Activated CD8-positive, alpha-beta memory T cell treated with anti-CD3 and anti-CD28 coated beads for 1 hour (primary cell): ENCODE data around the gene CDH5.
"Not testable (repeated sequence)": the region's sequence is repeated elsewhere in the genome, so short reads cannot be mapped to it uniquely, and the experiment has no call there.

Experiments
- DNase-seq, 2 donors: peaks; one replicate each; pipeline ENCODE4 v3.0.0-alpha.2; 2020; ENCODE audit warnings: low read depth in 1 of 2; ENCODE audit errors: extremely low read depth in 1 of 2

Gene CDH5

DNA sequence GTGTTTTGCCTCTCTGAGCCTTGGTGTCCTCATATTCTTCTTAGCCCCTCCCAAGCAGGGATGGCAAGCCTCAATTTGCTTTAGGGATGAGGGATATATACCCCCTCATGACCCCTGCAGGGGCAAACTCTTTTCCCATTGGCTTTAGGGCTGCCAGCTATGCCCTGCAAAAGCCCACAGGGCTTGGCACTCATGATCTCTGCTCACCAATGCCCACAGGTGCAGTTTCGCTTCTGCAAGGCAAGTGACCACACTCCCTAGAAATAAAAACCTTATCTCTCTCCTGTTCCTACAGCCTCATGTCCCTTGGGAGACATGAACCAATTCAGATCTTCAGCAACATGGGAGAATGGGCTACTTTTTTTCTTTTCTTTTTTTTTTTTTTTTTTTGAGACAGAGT, 69.4 kb downstream of the CDH5 start:
- DNase-seq: no peak

- DNase-seq: no peak
Observed at GRCh38 chr16:66437391-66437945, 71.0 kb downstream of the CDH5 start.

GRCh38 chr16:66438536-66438935, 72.0 kb downstream of the CDH5 start:
- DNase-seq: no peak

DNA sequence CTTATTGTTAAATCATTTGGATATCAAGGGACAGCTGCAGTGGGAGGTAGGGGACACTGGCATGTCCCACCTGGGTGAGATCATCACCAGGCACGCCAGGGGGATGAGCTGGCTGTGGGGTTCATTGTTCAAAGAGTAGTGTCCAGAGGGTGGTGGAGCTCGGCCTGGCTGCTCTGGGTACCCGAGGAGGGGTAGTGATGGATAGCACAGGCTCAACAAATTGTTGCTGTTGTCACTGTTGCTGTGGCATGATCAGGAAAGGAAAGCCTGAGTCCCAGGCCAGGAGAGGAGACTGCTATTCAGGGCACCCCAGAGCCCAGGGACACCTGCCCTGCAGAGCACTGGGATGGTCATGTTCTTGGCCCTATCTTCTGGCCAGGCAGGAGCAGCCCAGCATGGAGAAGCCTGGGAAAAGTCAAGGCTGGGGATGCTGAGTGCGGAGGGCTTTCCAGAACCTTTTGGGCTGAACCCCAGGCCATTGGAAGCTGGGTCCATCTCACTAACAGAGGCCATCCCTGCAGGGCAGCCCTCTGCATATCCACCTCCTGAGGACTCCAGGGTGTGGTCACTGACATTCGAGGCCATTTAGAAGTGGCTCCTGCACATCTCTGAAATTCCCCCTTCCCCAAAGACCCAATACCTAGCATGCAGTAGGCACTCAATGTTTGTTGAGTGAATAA, 72.7 kb downstream of the CDH5 start:
- no peak for DNase-seq

- no peak for DNase-seq
Observed at GRCh38 chr16:66440271-66440802, 73.8 kb downstream of the CDH5 start.

DNA sequence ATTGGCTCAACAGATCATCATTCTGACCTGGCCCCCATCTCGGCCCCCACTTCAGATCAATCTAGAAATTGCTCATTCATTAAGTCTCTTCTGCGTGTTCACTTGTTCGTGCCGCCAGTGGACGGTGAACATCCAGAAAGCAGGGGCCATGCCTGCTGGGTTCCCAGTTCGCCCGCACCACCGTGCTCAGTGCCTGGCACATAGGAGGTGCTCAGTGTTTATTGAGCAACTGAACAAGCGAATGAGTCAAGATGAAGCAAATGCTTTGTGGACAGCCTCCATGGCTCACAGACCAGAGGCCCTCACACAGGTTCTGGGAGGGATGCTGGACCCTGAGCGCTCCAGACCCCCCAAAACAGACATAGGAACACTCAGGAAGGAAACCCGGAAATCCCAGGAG, 74.5 kb downstream of the CDH5 start:
- DNase-seq: no peak

- DNase-seq: no peak
Observed at GRCh38 chr16:66441586-66442375, 75.3 kb downstream of the CDH5 start.

- DNase-seq: no peak
Observed at GRCh38 chr16:66442502-66443268, 76.2 kb downstream of the CDH5 start.

GRCh38 chr16:66443269-66443652, 76.8 kb downstream of the CDH5 start:
- DNase-seq: no peak

- DNase-seq: no peak
Observed at GRCh38 chr16:66444049-66444481, 77.6 kb downstream of the CDH5 start.

DNA sequence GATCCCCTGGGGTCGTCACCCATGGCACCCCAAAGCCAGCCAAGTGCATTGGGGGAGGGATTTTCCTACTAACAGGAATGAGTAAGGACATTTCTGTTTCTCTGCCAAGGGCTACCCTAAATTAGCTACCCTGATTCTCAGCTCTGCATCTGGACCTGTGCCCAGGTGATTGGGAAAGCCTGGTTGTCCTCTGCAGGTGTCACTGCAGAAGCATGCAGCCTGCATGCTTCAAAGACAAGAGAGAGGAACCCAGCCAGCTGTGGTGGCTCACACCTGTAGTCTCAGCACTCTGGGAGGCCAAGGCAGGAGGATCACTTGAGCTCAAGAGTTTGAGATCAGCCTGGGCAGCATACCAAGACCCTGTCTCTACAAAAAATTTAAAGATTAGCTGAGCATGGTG, 80.2 kb downstream of the CDH5 start:
- DNase-seq: no peak

DNA sequence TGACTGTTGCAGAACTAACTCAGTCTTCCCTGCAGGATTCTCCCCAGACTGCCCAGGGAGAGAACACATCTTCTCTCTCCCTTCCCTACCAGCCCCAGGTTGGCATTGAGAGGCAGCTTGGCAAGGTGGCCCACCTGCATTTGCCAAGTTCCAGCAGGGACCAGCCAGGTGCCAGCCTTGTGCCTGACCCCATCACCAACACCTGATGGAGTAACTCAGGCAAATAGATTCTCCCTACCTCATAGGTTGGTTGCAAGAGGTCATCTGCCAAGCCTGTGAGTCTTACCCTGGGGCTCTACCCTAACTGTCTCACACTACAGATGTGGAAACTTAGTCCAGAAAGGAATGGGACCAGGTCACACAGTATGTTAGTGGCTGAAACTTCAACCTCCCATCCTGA, 81.0 kb downstream of the CDH5 start:
- no peak for DNase-seq

DNA sequence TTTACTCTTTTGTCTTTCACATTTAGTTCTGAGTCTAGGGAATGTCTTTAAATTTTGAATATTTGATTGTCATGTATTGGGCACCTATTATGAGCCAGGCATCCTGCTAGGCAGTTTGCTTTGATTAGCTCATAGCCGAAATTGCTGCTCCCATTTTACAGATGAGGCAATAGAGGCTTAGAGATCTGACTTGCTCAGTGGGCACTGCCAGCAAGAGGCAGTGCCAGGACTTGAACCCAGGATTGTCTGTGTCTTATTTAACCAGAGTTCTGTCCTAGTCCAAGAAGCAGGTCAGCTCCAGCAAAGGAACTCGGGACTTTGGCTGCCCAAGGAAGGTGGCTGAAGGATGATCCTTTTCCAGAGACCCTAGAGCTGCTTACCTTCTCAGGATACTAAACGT, 85.1 kb downstream of the CDH5 start:
- no peak for DNase-seq

DNA sequence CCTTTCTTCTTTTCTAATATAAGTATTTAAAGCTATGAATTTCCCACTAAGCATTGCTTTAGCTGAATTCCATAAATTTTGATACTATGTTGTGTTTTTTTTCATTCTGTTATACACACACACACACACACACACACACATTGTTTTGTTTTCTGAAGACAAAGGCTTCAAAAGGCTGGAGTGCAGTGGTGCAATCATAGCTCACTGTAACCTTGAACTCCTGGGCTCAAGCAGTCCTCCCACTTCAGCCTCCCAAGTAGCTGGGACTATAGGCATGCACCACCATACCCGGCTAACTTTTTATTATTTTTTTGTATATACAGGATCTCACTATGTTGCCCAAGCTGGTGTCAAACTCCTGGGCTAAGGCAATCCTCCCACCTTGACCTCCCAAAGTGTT, 86.7 kb downstream of the CDH5 start:
- not testable (repeated sequence) for DNase-seq
